C4-2B (cell line): ENCODE results near the gene MAP7D3.

Experiments used
- ZFX ChIP-seq: fragments of 450-650 bp; IDR thresholded peaks from 2 replicates; pipeline ENCODE4 v1.6.1; 2017
- TF ChIP-seq, protein P1 (sequence below): fragments of 450-650 bp; conservative IDR thresholded peaks from 2 replicates; pipeline ENCODE4 v1.5.1; 2017; ENCODE audit warnings: mild to moderate bottlenecking

DNA sequence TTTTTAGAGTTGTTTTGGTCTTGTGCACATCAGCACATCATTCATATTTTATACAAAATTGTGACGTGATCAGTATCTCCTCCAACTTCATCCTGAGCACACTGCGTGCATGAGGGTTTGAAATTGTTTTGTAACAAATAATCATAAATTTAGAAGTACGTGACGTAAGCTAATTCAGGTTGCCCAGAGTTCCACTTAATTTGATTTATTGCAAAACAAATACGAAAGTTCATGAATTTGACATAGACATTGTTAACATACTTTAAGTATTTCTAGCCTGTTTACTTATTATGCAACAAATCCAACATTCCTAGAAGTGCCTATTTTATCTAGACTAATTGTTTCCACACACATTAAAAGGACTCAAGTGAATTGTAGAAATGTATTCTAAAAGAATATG lies 48.3 kb downstream of the MAP7D3 start:
- TF ChIP-seq, protein P1, sequence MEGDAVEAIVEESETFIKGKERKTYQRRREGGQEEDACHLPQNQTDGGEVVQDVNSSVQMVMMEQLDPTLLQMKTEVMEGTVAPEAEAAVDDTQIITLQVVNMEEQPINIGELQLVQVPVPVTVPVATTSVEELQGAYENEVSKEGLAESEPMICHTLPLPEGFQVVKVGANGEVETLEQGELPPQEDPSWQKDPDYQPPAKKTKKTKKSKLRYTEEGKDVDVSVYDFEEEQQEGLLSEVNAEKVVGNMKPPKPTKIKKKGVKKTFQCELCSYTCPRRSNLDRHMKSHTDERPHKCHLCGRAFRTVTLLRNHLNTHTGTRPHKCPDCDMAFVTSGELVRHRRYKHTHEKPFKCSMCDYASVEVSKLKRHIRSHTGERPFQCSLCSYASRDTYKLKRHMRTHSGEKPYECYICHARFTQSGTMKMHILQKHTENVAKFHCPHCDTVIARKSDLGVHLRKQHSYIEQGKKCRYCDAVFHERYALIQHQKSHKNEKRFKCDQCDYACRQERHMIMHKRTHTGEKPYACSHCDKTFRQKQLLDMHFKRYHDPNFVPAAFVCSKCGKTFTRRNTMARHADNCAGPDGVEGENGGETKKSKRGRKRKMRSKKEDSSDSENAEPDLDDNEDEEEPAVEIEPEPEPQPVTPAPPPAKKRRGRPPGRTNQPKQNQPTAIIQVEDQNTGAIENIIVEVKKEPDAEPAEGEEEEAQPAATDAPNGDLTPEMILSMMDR: no peak
- no peak for TF ChIP-seq ZFX
